ENCODE data around the gene TDRD10.

DNA sequence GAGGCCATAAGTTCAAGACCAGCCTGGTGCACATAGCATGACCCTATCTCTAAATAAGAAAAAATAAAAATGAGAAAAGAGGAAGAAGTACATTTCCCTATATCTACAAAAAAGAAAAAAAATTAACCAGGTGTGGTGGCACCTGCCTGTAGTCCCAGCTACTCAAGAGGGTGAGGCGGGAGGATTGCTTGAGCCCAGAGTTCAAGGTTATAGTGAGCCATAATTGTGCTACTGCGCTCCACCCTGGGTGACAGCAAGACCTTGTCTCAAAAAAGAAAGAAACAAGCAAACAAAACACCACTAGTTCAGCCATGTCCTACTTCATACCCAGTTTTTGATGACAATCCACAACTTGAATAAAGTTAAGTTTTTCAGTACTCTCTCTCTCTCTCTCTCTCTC is 30.7 kb upstream of the TDRD10 start:
- no peak for TF ChIP-seq CTCF (IDR thresholded peaks at IDR 0.05)
- no peak for TF ChIP-seq POLR2A (IDR thresholded peaks at IDR 0.05; ENCODE audit: low read length)
- no peak for TF ChIP-seq KDM1A (IDR thresholded peaks at IDR 0.05; ENCODE audit: low read depth)
- TF ChIP-seq RCOR1 (IDR thresholded peaks at IDR 0.05; ENCODE audit: low read depth, low read length), result no peak
- TF ChIP-seq, protein P1, sequence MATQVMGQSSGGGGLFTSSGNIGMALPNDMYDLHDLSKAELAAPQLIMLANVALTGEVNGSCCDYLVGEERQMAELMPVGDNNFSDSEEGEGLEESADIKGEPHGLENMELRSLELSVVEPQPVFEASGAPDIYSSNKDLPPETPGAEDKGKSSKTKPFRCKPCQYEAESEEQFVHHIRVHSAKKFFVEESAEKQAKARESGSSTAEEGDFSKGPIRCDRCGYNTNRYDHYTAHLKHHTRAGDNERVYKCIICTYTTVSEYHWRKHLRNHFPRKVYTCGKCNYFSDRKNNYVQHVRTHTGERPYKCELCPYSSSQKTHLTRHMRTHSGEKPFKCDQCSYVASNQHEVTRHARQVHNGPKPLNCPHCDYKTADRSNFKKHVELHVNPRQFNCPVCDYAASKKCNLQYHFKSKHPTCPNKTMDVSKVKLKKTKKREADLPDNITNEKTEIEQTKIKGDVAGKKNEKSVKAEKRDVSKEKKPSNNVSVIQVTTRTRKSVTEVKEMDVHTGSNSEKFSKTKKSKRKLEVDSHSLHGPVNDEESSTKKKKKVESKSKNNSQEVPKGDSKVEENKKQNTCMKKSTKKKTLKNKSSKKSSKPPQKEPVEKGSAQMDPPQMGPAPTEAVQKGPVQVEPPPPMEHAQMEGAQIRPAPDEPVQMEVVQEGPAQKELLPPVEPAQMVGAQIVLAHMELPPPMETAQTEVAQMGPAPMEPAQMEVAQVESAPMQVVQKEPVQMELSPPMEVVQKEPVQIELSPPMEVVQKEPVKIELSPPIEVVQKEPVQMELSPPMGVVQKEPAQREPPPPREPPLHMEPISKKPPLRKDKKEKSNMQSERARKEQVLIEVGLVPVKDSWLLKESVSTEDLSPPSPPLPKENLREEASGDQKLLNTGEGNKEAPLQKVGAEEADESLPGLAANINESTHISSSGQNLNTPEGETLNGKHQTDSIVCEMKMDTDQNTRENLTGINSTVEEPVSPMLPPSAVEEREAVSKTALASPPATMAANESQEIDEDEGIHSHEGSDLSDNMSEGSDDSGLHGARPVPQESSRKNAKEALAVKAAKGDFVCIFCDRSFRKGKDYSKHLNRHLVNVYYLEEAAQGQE (IDR thresholded peaks at IDR 0.05), result no peak
- TF ChIP-seq CHD2 (IDR thresholded peaks at IDR 0.05; ENCODE audit: low read length, partially characterized antibody), result no peak
- TF ChIP-seq HMGXB4 (CRISPR knock-in tag; IDR thresholded peaks at IDR 0.05; ENCODE audit: borderline replicate concordance), result no peak
- TF ChIP-seq MYC (IDR thresholded peaks at IDR 0.05; ENCODE audit: borderline replicate concordance, low read length), result no peak
- no peak for TF ChIP-seq ZNF302 (CRISPR knock-in tag; IDR thresholded peaks at IDR 0.05)
- no peak for TF ChIP-seq HDAC2 (IDR thresholded peaks at IDR 0.05)

Measured in A549 (cell line).